SU-DHL-6 (cell line): ENCODE results near the gene RAB3C.

Experiments
- H2AFZ ChIP-seq: fragments of 200-600 bp; sonication (generic); 2 replicates; pipeline ENCODE4 v1.6.1; 2014; ENCODE audit warnings: low read depth, mild to moderate bottlenecking, moderate library complexity, mixed read lengths, antibody characterized with exemption, low read length; ENCODE audit not compliant: severe bottlenecking
- H3F3A ChIP-seq: fragments of 200-600 bp; shearing (Covaris generic); 2 replicates; pipeline ENCODE4 v1.6.0; 2016; ENCODE audit warnings: antibody characterized with exemption, mild to moderate bottlenecking; ENCODE audit not compliant: insufficient read depth
- H3K27ac ChIP-seq: fragments of 200-600 bp; sonication (generic); 2 replicates; pipeline ENCODE4 v1.5.1; 2016; ENCODE audit warnings: low read depth, mild to moderate bottlenecking, low read length, moderate library complexity, mixed read lengths
- H3K27me3 ChIP-seq: fragments of 200-600 bp; sonication (generic), shearing (Covaris generic); 2 replicates; pipeline ENCODE4 v1.6.0; 2014; ENCODE audit warnings: mild to moderate bottlenecking, low read length
- H3K36me3 ChIP-seq: fragments of 200-600 bp; sonication (generic); 2 replicates; pipeline ENCODE4 v1.6.1; 2014; ENCODE audit warnings: mild to moderate bottlenecking, low read length, mixed read lengths
- H3K4me2 ChIP-seq: fragments of 300-600, 200-600 bp; shearing (Covaris generic), sonication (generic); 2 replicates; pipeline ENCODE4 v1.6.0; 2014; ENCODE audit warnings: low read length, low read depth, mild to moderate bottlenecking; ENCODE audit not compliant: poor library complexity, severe bottlenecking
- H3K4me3 ChIP-seq: fragments of 200-600 bp; sonication (generic); 2 replicates; pipeline ENCODE4 v1.5.1; 2014; ENCODE audit warnings: antibody characterized with exemption, low read length, mild to moderate bottlenecking, mixed read lengths; ENCODE audit not compliant: insufficient read depth, poor library complexity, severe bottlenecking
- H3K79me2 ChIP-seq: fragments of 200-600 bp; sonication (generic); 2 replicates; pipeline ENCODE4 v1.6.1; 2014; ENCODE audit warnings: mild to moderate bottlenecking, low read length, moderate library complexity; ENCODE audit not compliant: insufficient read depth
- H3K9ac ChIP-seq: fragments of 200-600 bp; sonication (generic); 2 replicates; pipeline ENCODE4 v1.7.0; 2014; ENCODE audit warnings: mild to moderate bottlenecking, low read length
- H3K9me2 ChIP-seq: fragments of 200-600 bp; sonication (generic); replicated peaks from 2 replicates; pipeline ENCODE4 v1.6.1; 2014; ENCODE audit warnings: low read length; ENCODE audit not compliant: insufficient read depth
- H3K9me3 ChIP-seq: fragments of 200-600 bp; sonication (generic); 2 replicates; pipeline ENCODE4 v1.6.1; 2014; ENCODE audit warnings: low read length, mixed read lengths; ENCODE audit not compliant: insufficient read depth
- H4K20me1 ChIP-seq: fragments of 200-600 bp; sonication (generic); 2 replicates; pipeline ENCODE4 v1.6.1; 2014; ENCODE audit warnings: low read depth, mild to moderate bottlenecking, antibody characterized with exemption, low read length, moderate library complexity, mixed read lengths
- EZH2phosphoT487 ChIP-seq: fragments of 200-600 bp; sonication (generic), shearing (Covaris generic); conservative IDR thresholded peaks from 2 replicates; pipeline ENCODE4 v1.6.1; 2018; ENCODE audit warnings: mild to moderate bottlenecking, antibody characterized with exemption, low read length, moderate library complexity, mixed read lengths
- TF ChIP-seq, protein P1 (sequence below): fragments of 200-600 bp; sonication (generic); IDR thresholded peaks from one replicate; pipeline ENCODE4 v1.5.1; 2017; ENCODE audit warnings: antibody characterized with exemption, mild to moderate bottlenecking, low read length, moderate library complexity; ENCODE audit not compliant: insufficient read depth, poor library complexity, severe bottlenecking

The RAB3C gene

GRCh38 chr5:58666598-58667581, 84.0 kb downstream of the RAB3C start:
- Histone ChIP-seq H3K27me3 (no peaks in the 10 kb centered on the region), H3K27ac (no peak overlapping the region), H2AFZ (no peak overlapping the region), H4K20me1 (no peaks in the 10 kb centered on the region), H3K4me3 (no peak overlapping the region), H3K36me3 (no peaks in the 10 kb centered on the region), H3F3A (no peaks in the 10 kb centered on the region), H3K9me2 (no peaks in the 10 kb centered on the region), H3K9me3 (no peaks in the 10 kb centered on the region), H3K79me2 (no peaks in the 10 kb centered on the region), H3K4me2 (no peak overlapping the region), H3K9ac (no peak overlapping the region)
- no peak for TF ChIP-seq EZH2phosphoT487
- TF ChIP-seq, protein P1, sequence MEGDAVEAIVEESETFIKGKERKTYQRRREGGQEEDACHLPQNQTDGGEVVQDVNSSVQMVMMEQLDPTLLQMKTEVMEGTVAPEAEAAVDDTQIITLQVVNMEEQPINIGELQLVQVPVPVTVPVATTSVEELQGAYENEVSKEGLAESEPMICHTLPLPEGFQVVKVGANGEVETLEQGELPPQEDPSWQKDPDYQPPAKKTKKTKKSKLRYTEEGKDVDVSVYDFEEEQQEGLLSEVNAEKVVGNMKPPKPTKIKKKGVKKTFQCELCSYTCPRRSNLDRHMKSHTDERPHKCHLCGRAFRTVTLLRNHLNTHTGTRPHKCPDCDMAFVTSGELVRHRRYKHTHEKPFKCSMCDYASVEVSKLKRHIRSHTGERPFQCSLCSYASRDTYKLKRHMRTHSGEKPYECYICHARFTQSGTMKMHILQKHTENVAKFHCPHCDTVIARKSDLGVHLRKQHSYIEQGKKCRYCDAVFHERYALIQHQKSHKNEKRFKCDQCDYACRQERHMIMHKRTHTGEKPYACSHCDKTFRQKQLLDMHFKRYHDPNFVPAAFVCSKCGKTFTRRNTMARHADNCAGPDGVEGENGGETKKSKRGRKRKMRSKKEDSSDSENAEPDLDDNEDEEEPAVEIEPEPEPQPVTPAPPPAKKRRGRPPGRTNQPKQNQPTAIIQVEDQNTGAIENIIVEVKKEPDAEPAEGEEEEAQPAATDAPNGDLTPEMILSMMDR, result no peak

DNA sequence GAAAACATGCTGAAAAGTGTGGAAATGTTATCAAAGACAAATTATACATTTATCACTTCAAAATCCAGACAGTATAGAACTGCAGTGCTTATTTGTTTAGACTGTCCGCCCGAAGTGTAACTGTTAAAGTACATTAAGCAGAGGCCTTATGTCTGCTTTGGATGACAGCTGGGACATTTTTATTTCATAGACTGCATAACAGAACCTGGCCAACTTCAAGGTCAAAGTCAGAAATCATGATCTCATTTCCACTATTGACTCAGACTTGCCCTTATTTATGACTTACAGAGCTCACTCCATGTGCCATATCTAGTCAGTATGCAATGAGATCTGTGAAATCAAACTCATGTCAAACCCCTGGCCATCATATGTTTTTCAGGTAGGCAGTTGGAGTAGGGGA, 87.7 kb downstream of the RAB3C start:
- H3K9me3 ChIP-seq, result no peaks in the 10 kb centered on the region
- H3K36me3 ChIP-seq, result no peaks in the 10 kb centered on the region
- TF ChIP-seq, protein P1, result no peak
- TF ChIP-seq EZH2phosphoT487, result no peak
- no peaks in the 10 kb centered on the region for H3K27me3 ChIP-seq
- H3K79me2 ChIP-seq, result no peaks in the 10 kb centered on the region
- no peak overlapping the region for H3K4me3 ChIP-seq
- no peak overlapping the region for H3K27ac ChIP-seq
- H2AFZ ChIP-seq, result no peak overlapping the region
- H4K20me1 ChIP-seq, result no peaks in the 10 kb centered on the region
- no peak overlapping the region for H3K4me2 ChIP-seq
- no peak overlapping the region for H3K9ac ChIP-seq
- no peaks in the 10 kb centered on the region for H3F3A ChIP-seq
- H3K9me2 ChIP-seq, result no peaks in the 10 kb centered on the region

DNA sequence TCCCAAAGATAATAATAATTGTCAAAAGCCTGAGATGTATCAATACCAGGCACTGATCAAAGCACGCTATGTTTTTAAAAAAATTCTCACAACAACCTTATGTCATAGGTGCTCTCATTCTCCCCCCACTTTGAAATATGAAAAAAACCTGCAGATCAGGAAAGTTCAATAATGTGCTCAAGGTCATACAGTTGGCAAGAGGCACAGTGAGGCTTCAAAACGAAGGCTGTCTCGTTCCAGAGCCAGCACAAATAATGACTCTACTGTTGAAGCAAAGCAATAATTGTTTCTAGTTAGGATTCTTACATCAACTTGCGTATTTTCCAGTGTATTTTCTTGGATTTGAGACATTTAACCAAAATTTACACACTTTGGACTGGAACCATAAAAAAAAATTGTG, 88.3 kb downstream of the RAB3C start:
- TF ChIP-seq, protein P1, result no peak
- no peak for TF ChIP-seq EZH2phosphoT487
- Histone ChIP-seq H2AFZ (no peak overlapping the region), H4K20me1 (no peaks in the 10 kb centered on the region), H3K36me3 (no peaks in the 10 kb centered on the region), H3K4me3 (no peak overlapping the region), H3K9me3 (no peaks in the 10 kb centered on the region), H3K4me2 (no peak overlapping the region), H3K27me3 (no peaks in the 10 kb centered on the region), H3K79me2 (no peaks in the 10 kb centered on the region), H3K9me2 (no peaks in the 10 kb centered on the region), H3F3A (no peaks in the 10 kb centered on the region), H3K27ac (no peak overlapping the region), H3K9ac (no peak overlapping the region)
